Measurements from ENCODE around the gene RGL1.

GRCh38 chr1:183844806-183845205, 39.9 kb downstream of the RGL1 start:
- TF ChIP-seq CTCF (conservative IDR thresholded peaks at IDR 0.05; ENCODE audit: low read depth, low read length) (no peak), EZH2 (IDR thresholded peaks at IDR 0.05; ENCODE audit: borderline replicate concordance, low read depth, low read length, poor library complexity, severe bottlenecking) (no peak)

All from A673 (cell line).